ENCODE measurements around the gene ARID1B. TPM values are rescaled to one million over a fixed set of nuclear protein-coding genes. Genes with fewer than 3 reads are reported as not detected.

Gene ARID1B
- total and polyA plus RNA-seq, 10 donors, result 17.7 to 223 (median 141) TPM

- peaks cover 0 to 5% (median under 1%) of the 10 kb centered on the region in 6 donors for H3K36me3 ChIP-seq
- no peak overlapping the region for H3K4me3 ChIP-seq
- no peaks in the 10 kb centered on the region for H3K9me3 ChIP-seq
- TF ChIP-seq CTCF (IDR thresholded peaks at IDR 0.05 in 8 of 11, conservative IDR thresholded peaks at IDR 0.05 in 3 of 11) (no peak), POLR2A (IDR thresholded peaks at IDR 0.05) (no peak), POLR2AphosphoS5 (IDR thresholded peaks at IDR 0.05) (no peak)
- peaks cover 32 to 100% (median 78%) of the 10 kb centered on the region in 6 donors for H3K4me1 ChIP-seq
- DNase-seq, result no peak
- H3K27ac ChIP-seq, result peak overlapping the region in 5 of 8 donors; percentile 12 to 41 (median 28)
- no peaks in the 10 kb centered on the region for H3K27me3 ChIP-seq (replicated peaks in 1 of 7)
- intact Hi-C loops (cut with DNase I; ENCODE audit: low total_unique reads), result no loop called here
- WGBS, 5 donors, result 77 to 83% (median 79%) methylated on average over 8 of the region's 8 CpGs
Observed at GRCh38 chr6:156824142-156824541, 47.0 kb downstream of the ARID1B start.

- Histone ChIP-seq H3K9me3 (no peaks in the 10 kb centered on the region), H3K27ac (no peak overlapping the region), H3K36me3 (peaks cover 0 to 19% (median 12%) of the 10 kb centered on the region in 6 donors), H3K4me1 (peaks cover 27 to 97% (median 71%) of the 10 kb centered on the region in 6 donors), H3K4me3 (no peak overlapping the region), H3K27me3 (replicated peaks in 1 of 7) (no peaks in the 10 kb centered on the region)
- intact Hi-C loops (cut with DNase I; ENCODE audit: low total_unique reads), result no loop called here
- no peak for TF ChIP-seq POLR2AphosphoS5 (IDR thresholded peaks at IDR 0.05)
- TF ChIP-seq CTCF (IDR thresholded peaks at IDR 0.05 in 8 of 11, conservative IDR thresholded peaks at IDR 0.05 in 3 of 11), result no peak
- no peak for TF ChIP-seq POLR2A (IDR thresholded peaks at IDR 0.05)
- WGBS, 5 donors, result 8 to 15% (median 11%) methylated on average over 3 of the region's 3 CpGs
- no peak for DNase-seq
Observed at GRCh38 chr6:156825475-156825874, 48.3 kb downstream of the ARID1B start.

GRCh38 chr6:156826290-156826955 lies 49.2 kb downstream of the ARID1B start:
- WGBS, 5 donors, result 92 to 98% (median 95%) methylated on average over 10 of the region's 10 CpGs
- no peak for DNase-seq
- no peaks in the 10 kb centered on the region for H3K27me3 ChIP-seq (replicated peaks in 1 of 7)
- H3K27ac ChIP-seq, result peak overlapping the region in 1 of 8 donors; percentile 11
- TF ChIP-seq POLR2AphosphoS5 (IDR thresholded peaks at IDR 0.05), result peak in 1 of 3 donors; percentile 26
- no peak for TF ChIP-seq CTCF (IDR thresholded peaks at IDR 0.05 in 8 of 11, conservative IDR thresholded peaks at IDR 0.05 in 3 of 11)
- no peak for TF ChIP-seq POLR2A (IDR thresholded peaks at IDR 0.05)
- H3K9me3 ChIP-seq, result no peaks in the 10 kb centered on the region
- H3K4me3 ChIP-seq, result no peak overlapping the region
- intact Hi-C loops (cut with DNase I; ENCODE audit: low total_unique reads), result no loop called here
- peaks cover 27 to 97% (median 64%) of the 10 kb centered on the region in 6 donors for H3K4me1 ChIP-seq
- peaks cover 0 to 28% (median 13%) of the 10 kb centered on the region in 6 donors for H3K36me3 ChIP-seq

GRCh38 chr6:156827382-156827781 lies 50.2 kb downstream of the ARID1B start:
- intact Hi-C loops (cut with DNase I; ENCODE audit: low total_unique reads), result no loop called here
- H3K4me1 ChIP-seq, result peaks cover 26 to 97% (median 62%) of the 10 kb centered on the region in 6 donors

More at GRCh38 chr6:156827382-156827781, 50.2 kb downstream of the ARID1B start:
- peaks cover 0 to 29% (median 13%) of the 10 kb centered on the region in 6 donors for H3K36me3 ChIP-seq
- WGBS, 5 donors, result 52 to 75% (median 63%) methylated on average over 4 of the region's 4 CpGs
- H3K27me3 ChIP-seq (replicated peaks in 1 of 7), result no peaks in the 10 kb centered on the region
- H3K4me3 ChIP-seq, result no peak overlapping the region
- no peak for DNase-seq
- TF ChIP-seq POLR2AphosphoS5 (IDR thresholded peaks at IDR 0.05) (peak in 2 of 3 donors; percentile 22 to 47), CTCF (IDR thresholded peaks at IDR 0.05 in 8 of 11, conservative IDR thresholded peaks at IDR 0.05 in 3 of 11) (no peak)
- H3K9me3 ChIP-seq, result no peaks in the 10 kb centered on the region
- H3K27ac ChIP-seq, result peak overlapping the region in 1 of 8 donors; percentile 8
